Endothelial cell of umbilical vein (primary cell): ENCODE measurements around the gene MYH14. TPM values are rescaled to one million over a fixed set of nuclear protein-coding genes. Genes with fewer than 3 reads are reported as not detected.

Source experiments
- BruUV-seq: library from RNA; stranded (reverse); fragments of 400-500 nt; replicated peaks from 2 replicates; lab custom pipeline; 2021; lab: Mats Ljungman, UMichigan
- CTCF ChIA-PET: fragments of 300-600, 350-600 bp; sonication (Branson Sonifier 250); formaldehyde crosslinking; loops from one replicate; lab custom pipeline; 2021; ENCODE audit warnings: antibody characterized with exemption, inconsistent platforms; lab: Charles Lee
- POLR2A ChIA-PET: fragments of 300-600, 350-600 bp; sonication (Branson Sonifier 250); formaldehyde crosslinking; loops from one replicate; lab custom pipeline; 2021; ENCODE audit warnings: antibody characterized with exemption, inconsistent platforms; lab: Charles Lee
- DNase-seq: peaks from one replicate; pipeline ENCODE4 v3.0.0-alpha.2; 2011; ENCODE audit warnings: low read depth, low spot score
- FAIRE-seq: peaks from 2 replicates; lab custom pipeline; 2011; peaks lifted over from hg19 to GRCh38; lab: Jason Lieb, UNC
- H2AFZ ChIP-seq: 2 replicates; pipeline ENCODE4 v1.6.0; 2012; ENCODE audit warnings: low read depth, low read length, control low read depth, inconsistent platforms
- H3K27ac ChIP-seq: 2 replicates; pipeline ENCODE4 v1.5.1; 2011; ENCODE audit warnings: low read depth, mild to moderate bottlenecking, control low read depth, low read length, moderate library complexity; ENCODE audit not compliant: insufficient read depth
- H3K27me3 ChIP-seq, 2 experiments: 2 replicates each; pipeline versions ENCODE4 v1.6.0 to v1.6.1; 2011; ENCODE audit warnings: low read length in 2 of 2, mixed read lengths in 1 of 2; ENCODE audit not compliant: control insufficient read depth in 2 of 2, insufficient read depth in 2 of 2
- H3K36me3 ChIP-seq, 2 experiments: 2 replicates in 1 of 2; 3 replicates in 1 of 2; pipeline ENCODE4 v1.5.1; 2011; ENCODE audit warnings: low read length in 2 of 2, mild to moderate bottlenecking in 1 of 2, moderate library complexity in 1 of 2; ENCODE audit not compliant: control insufficient read depth in 2 of 2, insufficient read depth in 2 of 2; ENCODE audit errors: extremely low read depth in 1 of 2
- H3K4me1 ChIP-seq: 3 replicates; pipeline ENCODE4 v1.5.1; 2011; ENCODE audit warnings: mild to moderate bottlenecking, low read length; ENCODE audit not compliant: control insufficient read depth, insufficient read depth; ENCODE audit errors: extremely low read depth
- H3K4me2 ChIP-seq: 2 replicates; pipeline ENCODE4 v1.6.1; 2011; ENCODE audit warnings: low read length, control low read depth, mixed read lengths; ENCODE audit not compliant: insufficient read depth
- H3K4me3 ChIP-seq, 3 experiments: fragments of 200-600 bp in 1 of 3; sonication (generic), shearing (Covaris generic) in 1 of 3; replicated peaks in 1 of 3; 2 replicates each; pipeline ENCODE4 v1.5.1; 2011 to 2016; ENCODE audit warnings: control low read depth in 3 of 3, low read length in 3 of 3, mild to moderate bottlenecking in 2 of 3, inconsistent platforms in 1 of 3, low read depth in 1 of 3, moderate library complexity in 1 of 3; ENCODE audit not compliant: insufficient read depth in 1 of 3
- H3K79me2 ChIP-seq: 2 replicates; pipeline ENCODE4 v1.6.0; 2012; ENCODE audit warnings: low read length, inconsistent platforms; ENCODE audit not compliant: control insufficient read depth, insufficient read depth
- H3K9ac ChIP-seq: replicated peaks from 2 replicates; pipeline ENCODE3; 2011; ENCODE audit warnings: low read length, control low read depth; ENCODE audit not compliant: insufficient read depth; ENCODE audit errors: extremely low read depth
- H3K9me1 ChIP-seq: replicated peaks from 3 replicates; pipeline ENCODE4 v1.6.0; 2011; ENCODE audit warnings: mild to moderate bottlenecking, low read length; ENCODE audit not compliant: control insufficient read depth, insufficient read depth; ENCODE audit errors: extremely low read depth
- H3K9me3 ChIP-seq: replicated peaks from 2 replicates; pipeline ENCODE4 v1.5.1; 2012; ENCODE audit warnings: low read length, inconsistent platforms; ENCODE audit not compliant: control insufficient read depth, insufficient read depth
- H4K20me1 ChIP-seq: replicated peaks from 2 replicates; pipeline ENCODE3; 2011; ENCODE audit warnings: mild to moderate bottlenecking, low read length; ENCODE audit not compliant: control insufficient read depth, insufficient read depth; ENCODE audit errors: extremely low read depth
- EZH2 ChIP-seq: IDR thresholded peaks from 2 replicates; pipeline ENCODE4 v1.6.1; 2012; ENCODE audit warnings: borderline replicate concordance, low read depth, mild to moderate bottlenecking, moderate library complexity, low read length, inconsistent platforms; ENCODE audit not compliant: severe bottlenecking
- FOS ChIP-seq: IDR thresholded peaks from 2 replicates; pipeline ENCODE4 v1.6.1; 2011; ENCODE audit warnings: mild to moderate bottlenecking, low read length, moderate library complexity, borderline replicate concordance; ENCODE audit not compliant: insufficient read depth
- GATA2 ChIP-seq: IDR thresholded peaks from 2 replicates; pipeline ENCODE4 v1.7.0; 2011; ENCODE audit warnings: low read depth, mild to moderate bottlenecking, moderate library complexity, mixed read lengths, low read length; ENCODE audit not compliant: insufficient read length, insufficient read depth
- JUN ChIP-seq: IDR thresholded peaks from 2 replicates; pipeline ENCODE4 v1.6.1; 2011; ENCODE audit warnings: borderline replicate concordance, low read depth; ENCODE audit not compliant: insufficient read length, insufficient read depth
- MYC ChIP-seq: IDR thresholded peaks from one replicate; pipeline ENCODE4 v1.6.1; 2011; ENCODE audit warnings: mild to moderate bottlenecking, low read depth, low read length
- POLR2A ChIP-seq: IDR thresholded peaks from 2 replicates; pipeline ENCODE4 v1.6.1; 2012; ENCODE audit warnings: low read depth, mild to moderate bottlenecking, control low read depth, low read length
- POLR2AphosphoS5 ChIP-seq: IDR thresholded peaks from 2 replicates; pipeline ENCODE4 v1.6.1; 2012; ENCODE audit warnings: low read depth, mild to moderate bottlenecking, control low read depth, low read length, moderate library complexity; ENCODE audit not compliant: insufficient read depth
- dilution Hi-C: fragments of 300-500 bp; cut with MboI; formaldehyde crosslinking; loops from one replicate; pipeline ENCODE4 v1.15.0; 2019; ENCODE audit warnings: low sequenced_read_pairs; ENCODE audit not compliant: extremely low pct_ligation_motif_present
- intact Hi-C: fragments of 100-400 bp; cut with micrococcal nuclease; formaldehyde crosslinking; loops from one replicate; pipeline ENCODE4 v1.10.0; 2022
- polyA plus RNA-seq, 4 experiments: library from polyadenylated mRNA; depleted of rRNA in 3 of 4; stranded (reverse) in 3 of 4; unstranded in 1 of 4; fragments of >200 nt; gene quantifications; 2 replicates each; pipeline versions ENCODE4 v1.2.1 to v1.2.3, GENCODE V29; 2011 to 2012; ENCODE audit warnings: missing spikeins in 1 of 4
- total RNA-seq: library from RNA; stranded (reverse); gene quantifications from 2 replicates; pipeline ENCODE4 v1.2.3, GENCODE V29; 2021
- TF ChIP-seq, protein P1 (sequence below): IDR thresholded peaks from 2 replicates; pipeline ENCODE4 v1.6.1; 2011; ENCODE audit not compliant: insufficient read depth, insufficient read length
- TF ChIP-seq, protein P2 (sequence below), 2 donors: IDR thresholded peaks; 1 replicate in 1 of 2; 2 replicates in 1 of 2; pipeline ENCODE4 v1.5.1; 2011; ENCODE audit warnings: low read length in 2 of 2, mild to moderate bottlenecking in 2 of 2, moderate library complexity in 2 of 2, control low read depth in 1 of 2, inconsistent platforms in 1 of 2, low read depth in 1 of 2; ENCODE audit not compliant: insufficient read depth in 1 of 2; ENCODE audit errors: extremely low read depth in 1 of 2

The MYH14 gene
- total and polyA plus RNA-seq, 2 donors (not counting 3 experiments of a cell fraction or from before 2014, with no cell fraction given): 0.13 TPM; not detected in 1

DNA sequence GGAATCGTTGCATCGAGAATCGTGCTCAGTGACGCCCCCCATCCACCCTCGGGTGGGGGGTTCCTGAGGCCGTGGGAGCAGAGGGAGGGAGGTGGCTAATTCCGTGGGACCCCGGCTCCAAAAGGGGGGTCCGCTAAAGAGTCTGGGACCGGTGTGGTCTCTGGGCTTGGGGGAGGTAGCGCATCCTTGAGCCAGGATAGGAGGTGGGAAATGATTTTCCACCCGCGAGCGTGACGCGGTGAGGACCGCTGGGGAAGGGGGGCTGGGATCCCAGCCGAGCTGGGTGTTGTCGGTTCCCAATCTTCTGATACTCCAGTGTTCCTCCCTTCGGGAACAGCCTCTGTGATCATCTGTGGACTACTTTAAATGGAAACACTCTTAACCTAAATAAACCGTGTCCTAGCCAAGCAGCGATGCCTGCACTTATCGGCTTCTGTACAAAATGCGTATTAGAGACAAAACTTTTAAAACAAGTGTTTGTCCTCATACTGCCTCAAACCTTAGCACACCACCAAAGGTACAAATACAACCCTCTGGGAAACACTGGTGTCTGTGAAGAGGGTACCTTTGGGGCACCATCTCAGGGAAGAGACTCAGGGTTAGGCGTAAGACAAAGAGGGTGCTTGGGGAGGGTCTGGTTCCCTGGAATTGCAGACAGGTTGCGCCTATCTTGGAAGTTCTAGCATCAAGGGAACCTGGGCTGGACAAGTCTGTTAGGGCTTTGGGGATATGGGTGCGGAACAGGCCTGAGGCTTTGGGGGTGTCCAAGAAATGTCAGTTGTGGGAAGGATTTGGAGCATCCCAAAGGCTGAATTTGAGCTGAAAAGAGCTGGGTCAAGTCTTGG, 109.8 kb downstream of the MYH14 start:
- POLR2A ChIA-PET: no interaction called here
- Histone ChIP-seq H4K20me1 (no peaks in the 10 kb centered on the region), H3K9ac (no peak overlapping the region), H3K36me3 (no peaks in the 10 kb centered on the region), H3K4me3 (no peak overlapping the region), H3K9me1 (no peaks in the 10 kb centered on the region), H3K4me2 (no peak overlapping the region), H3K27me3 (peaks cover 36 to 45% of the 10 kb centered on the region in 2 experiments), H3K9me3 (no peaks in the 10 kb centered on the region), H2AFZ (no peak overlapping the region), H3K79me2 (no peaks in the 10 kb centered on the region), H3K4me1 (no peaks in the 10 kb centered on the region), H3K27ac (no peak overlapping the region)
- no peak for TF ChIP-seq GATA2
- peak; percentile 44 for TF ChIP-seq EZH2
- DNase-seq: no peak
- CTCF ChIA-PET: no interaction called here
- no TSS peak for BruUV-seq
- intact Hi-C loops (no loop called here), dilution Hi-C loops (no loop called here)
- no peak for FAIRE-seq

GRCh38 chr19:50313812-50314536, 110.6 kb downstream of the MYH14 start:
- dilution Hi-C loops: no loop called here

More at GRCh38 chr19:50313812-50314536, 110.6 kb downstream of the MYH14 start:
- POLR2A ChIA-PET: no interaction called here
- H4K20me1 ChIP-seq: no peaks in the 10 kb centered on the region
- no peak overlapping the region for H3K4me3 ChIP-seq
- H3K36me3 ChIP-seq: no peaks in the 10 kb centered on the region
- DNase-seq (no peak), FAIRE-seq (no peak)
- H3K4me2 ChIP-seq: no peak overlapping the region
- no peaks in the 10 kb centered on the region for H3K9me1 ChIP-seq
- H3K9ac ChIP-seq: no peak overlapping the region
- peaks cover 34 to 43% of the 10 kb centered on the region in 2 experiments for H3K27me3 ChIP-seq
- CTCF ChIA-PET: no interaction called here
- H3K79me2 ChIP-seq: no peaks in the 10 kb centered on the region
- intact Hi-C loops: no loop called here
- BruUV-seq: no TSS peak
- TF ChIP-seq JUN: no peak
- TF ChIP-seq FOS: no peak
- TF ChIP-seq MYC: no peak
- TF ChIP-seq, protein P1, sequence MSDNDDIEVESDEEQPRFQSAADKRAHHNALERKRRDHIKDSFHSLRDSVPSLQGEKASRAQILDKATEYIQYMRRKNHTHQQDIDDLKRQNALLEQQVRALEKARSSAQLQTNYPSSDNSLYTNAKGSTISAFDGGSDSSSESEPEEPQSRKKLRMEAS: no peak
- TF ChIP-seq, protein P2, sequence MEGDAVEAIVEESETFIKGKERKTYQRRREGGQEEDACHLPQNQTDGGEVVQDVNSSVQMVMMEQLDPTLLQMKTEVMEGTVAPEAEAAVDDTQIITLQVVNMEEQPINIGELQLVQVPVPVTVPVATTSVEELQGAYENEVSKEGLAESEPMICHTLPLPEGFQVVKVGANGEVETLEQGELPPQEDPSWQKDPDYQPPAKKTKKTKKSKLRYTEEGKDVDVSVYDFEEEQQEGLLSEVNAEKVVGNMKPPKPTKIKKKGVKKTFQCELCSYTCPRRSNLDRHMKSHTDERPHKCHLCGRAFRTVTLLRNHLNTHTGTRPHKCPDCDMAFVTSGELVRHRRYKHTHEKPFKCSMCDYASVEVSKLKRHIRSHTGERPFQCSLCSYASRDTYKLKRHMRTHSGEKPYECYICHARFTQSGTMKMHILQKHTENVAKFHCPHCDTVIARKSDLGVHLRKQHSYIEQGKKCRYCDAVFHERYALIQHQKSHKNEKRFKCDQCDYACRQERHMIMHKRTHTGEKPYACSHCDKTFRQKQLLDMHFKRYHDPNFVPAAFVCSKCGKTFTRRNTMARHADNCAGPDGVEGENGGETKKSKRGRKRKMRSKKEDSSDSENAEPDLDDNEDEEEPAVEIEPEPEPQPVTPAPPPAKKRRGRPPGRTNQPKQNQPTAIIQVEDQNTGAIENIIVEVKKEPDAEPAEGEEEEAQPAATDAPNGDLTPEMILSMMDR (IDR thresholded peaks at IDR 0.05; ENCODE audit: extremely low read depth in 1 of 2, insufficient read depth in 1 of 2, low read depth in 1 of 2, low read length in 2 of 2): no peak
- no peak for TF ChIP-seq EZH2
- TF ChIP-seq POLR2AphosphoS5: no peak
- TF ChIP-seq GATA2: no peak
- no peak for TF ChIP-seq POLR2A
- no peaks in the 10 kb centered on the region for H3K9me3 ChIP-seq
- H2AFZ ChIP-seq: no peak overlapping the region
- H3K27ac ChIP-seq: no peak overlapping the region
- no peaks in the 10 kb centered on the region for H3K4me1 ChIP-seq
